GM19240 (cell line): Measurements from ENCODE around the gene IL1RAP.
"Not testable (repeated sequence)": the region's sequence is repeated elsewhere in the genome, so short reads cannot be mapped to it uniquely, and the experiment has no call there.

Source experiments
- DNase-seq: peaks from one replicate; pipeline ENCODE4 v3.0.0; 2011; ENCODE audit warnings: low spot score; ENCODE audit not compliant: insufficient read length

Gene IL1RAP

DNA sequence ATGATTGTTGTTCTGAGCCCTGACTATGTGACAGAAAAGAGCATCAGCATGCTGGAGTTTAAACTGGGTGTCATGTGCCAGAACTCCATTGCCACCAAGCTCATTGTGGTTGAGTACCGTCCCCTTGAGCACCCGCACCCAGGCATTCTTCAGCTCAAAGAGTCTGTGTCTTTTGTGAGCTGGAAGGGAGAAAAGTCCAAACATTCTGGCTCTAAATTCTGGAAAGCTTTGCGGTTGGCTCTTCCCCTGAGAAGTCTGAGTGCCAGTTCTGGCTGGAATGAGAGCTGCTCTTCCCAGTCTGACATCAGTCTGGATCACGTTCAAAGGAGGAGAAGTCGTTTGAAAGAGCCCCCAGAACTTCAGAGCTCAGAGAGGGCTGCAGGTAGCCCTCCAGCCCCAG, 142.0 kb downstream of the IL1RAP start:
- DNase-seq, result no peak

DNA sequence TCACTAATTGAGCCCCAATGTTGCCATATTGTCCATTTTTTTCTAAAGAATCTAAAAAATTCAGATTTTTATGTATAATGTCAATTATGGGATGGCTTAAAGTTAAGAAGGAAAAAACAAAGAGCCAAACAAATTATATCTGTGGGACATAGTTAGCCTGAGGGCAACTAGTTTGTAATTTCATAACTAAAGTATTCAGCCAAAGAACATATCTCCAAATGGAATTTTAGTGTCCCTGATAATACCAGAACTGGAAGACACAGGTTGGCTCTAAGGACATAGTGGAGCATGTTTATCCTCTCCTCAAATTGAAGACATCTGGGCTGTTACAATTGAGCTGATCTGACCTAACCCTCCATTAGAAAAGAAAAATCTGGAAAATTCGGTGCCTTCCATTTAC, 144.2 kb downstream of the IL1RAP start:
- DNase-seq, result no peak

GRCh38 chr3:190666821-190667220, 152.9 kb downstream of the IL1RAP start:
- DNase-seq, result no peak

DNA sequence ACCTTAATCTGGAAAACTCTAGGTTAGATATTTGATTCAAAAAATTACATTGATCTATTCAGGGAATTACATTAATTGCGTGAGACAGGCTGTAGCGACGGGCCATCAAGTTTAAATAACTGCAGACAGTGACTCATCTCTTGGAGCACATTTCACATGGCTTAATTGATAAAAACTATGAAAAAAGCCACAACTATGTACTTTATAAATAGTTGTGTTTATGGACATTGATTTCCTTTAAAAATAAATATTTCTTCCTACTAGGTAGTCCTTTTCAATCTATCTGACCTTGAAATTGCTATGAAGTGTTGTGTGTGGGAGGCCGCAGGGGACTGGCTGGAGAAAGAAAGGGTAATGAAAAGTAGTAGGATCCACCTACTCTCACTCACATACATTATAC, 157.8 kb downstream of the IL1RAP start:
- DNase-seq, result no peak

- DNase-seq, result no peak
These were observed 159.3 kb downstream of the IL1RAP start for GRCh38 chr3:190673148-190673547.

DNA sequence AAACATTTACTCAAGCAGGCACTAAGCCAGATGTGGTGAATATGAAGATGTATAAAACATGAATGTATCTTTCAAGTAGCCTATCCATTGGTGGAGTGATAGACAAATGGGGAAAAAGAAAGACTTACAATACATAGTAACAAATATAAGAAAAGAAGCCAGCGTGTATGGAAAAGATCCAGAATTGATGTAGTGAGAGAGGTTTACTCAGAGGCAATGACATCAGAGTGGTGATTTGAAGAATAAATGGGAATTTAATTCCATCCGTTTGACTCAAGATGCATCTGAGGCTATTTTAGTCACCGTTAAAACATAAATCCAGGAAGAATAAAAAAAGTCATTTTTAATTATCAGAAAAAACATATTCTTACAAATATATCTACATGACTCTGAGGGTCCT, 162.6 kb downstream of the IL1RAP start:
- no peak for DNase-seq

DNA sequence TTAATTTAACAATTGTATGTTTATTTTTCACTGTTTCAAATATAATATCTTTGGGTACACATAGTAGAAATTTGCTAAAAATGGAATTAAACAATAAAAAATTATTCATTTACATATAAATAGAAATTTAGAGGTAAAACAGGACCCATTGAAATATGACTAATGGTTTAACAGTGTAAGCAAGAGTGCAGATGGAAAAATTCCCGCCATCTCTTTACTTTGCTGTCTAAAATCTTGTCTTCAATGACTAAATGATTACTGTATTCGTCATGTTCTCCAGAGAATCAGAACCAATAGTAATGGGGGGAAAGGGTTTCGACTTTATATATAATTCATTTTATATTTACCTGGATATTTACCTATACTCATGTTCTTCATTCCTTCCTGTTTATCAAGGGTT, 163.1 kb downstream of the IL1RAP start:
- DNase-seq, result no peak

GRCh38 chr3:190677868-190678267, 164.0 kb downstream of the IL1RAP start:
- DNase-seq, result not testable (repeated sequence)

GRCh38 chr3:190680691-190681090, 166.8 kb downstream of the IL1RAP start:
- no peak for DNase-seq

GRCh38 chr3:190684776-190685175, 170.9 kb downstream of the IL1RAP start:
- DNase-seq, result no peak

- no peak for DNase-seq
These were observed 172.1 kb downstream of the IL1RAP start for GRCh38 chr3:190686011-190686410.

GRCh38 chr3:190690246-190690645, 176.4 kb downstream of the IL1RAP start:
- no peak for DNase-seq

- no peak for DNase-seq
These were observed 178.4 kb downstream of the IL1RAP start for GRCh38 chr3:190692256-190692655.

GRCh38 chr3:190694335-190695001, 180.6 kb downstream of the IL1RAP start:
- no peak for DNase-seq

DNA sequence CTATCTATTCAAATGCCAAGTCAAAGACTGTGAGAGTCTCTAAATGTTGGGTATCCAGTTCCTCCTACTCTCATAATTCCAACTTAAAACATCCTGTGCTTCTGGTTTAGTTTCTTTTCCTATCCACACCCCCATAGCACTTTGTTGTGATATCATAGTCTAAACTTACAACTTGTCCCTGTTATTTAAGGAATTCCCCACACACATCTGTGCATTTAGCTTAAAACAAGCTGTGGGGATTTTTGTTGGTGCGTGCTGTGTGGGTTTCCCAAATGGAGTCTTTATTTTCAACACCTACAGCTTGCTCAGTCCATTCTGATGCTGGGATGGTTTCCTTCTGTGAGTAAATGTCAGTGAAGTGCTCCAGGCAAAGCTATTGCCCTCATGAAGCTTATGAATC, 181.3 kb downstream of the IL1RAP start:
- DNase-seq, result no peak

GRCh38 chr3:190695994-190696393, 182.1 kb downstream of the IL1RAP start:
- no peak for DNase-seq

DNA sequence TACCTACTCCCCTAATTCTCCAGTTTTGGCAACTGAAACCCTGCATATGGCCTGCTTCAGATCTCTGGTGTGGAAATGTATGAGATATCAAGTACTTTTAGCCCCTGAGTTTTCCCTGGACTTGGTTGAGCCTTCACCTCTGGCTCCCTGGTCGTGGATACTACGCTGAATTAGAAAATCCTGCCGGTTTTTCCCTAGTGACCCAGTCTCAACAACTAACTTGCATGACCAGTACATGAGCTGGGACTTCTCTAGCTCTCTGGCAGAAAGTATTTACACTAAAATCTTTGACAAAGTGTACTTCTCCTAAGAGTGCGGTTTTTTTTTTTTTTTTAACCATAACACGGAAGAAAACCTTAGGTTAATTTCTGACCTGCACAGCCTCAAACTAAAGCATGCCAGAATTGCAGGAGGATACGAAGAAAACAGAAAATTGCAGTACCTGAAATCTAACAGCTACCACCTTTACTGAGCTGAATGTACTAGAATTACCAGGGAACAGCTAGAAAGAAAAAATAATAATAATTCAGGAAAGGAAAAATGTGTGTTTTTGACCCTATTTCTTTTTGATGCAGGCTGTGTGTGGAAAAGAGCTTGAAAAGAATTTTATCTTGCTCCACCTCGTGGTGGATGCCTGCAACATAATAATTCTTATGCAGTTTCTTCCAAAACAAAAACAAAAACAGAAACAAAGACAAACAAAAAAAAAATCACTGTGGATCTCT, 183.1 kb downstream of the IL1RAP start:
- no peak for DNase-seq

DNA sequence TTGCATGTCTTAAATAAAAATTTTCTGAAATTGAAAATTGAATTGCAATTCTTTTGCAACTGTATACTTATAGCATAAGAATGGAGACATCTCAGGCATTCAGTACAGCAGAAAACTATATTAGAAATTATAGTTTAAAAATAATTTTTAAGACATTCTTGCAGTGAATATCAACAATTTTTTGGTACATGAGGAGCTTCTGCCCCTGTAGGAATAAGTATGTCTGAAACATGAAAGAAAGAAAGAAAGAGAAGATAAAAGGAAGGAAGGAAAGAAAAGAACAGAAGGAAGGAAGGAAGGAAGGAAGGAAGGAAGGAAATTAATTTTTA, 183.6 kb downstream of the IL1RAP start:
- DNase-seq, result no peak

DNA sequence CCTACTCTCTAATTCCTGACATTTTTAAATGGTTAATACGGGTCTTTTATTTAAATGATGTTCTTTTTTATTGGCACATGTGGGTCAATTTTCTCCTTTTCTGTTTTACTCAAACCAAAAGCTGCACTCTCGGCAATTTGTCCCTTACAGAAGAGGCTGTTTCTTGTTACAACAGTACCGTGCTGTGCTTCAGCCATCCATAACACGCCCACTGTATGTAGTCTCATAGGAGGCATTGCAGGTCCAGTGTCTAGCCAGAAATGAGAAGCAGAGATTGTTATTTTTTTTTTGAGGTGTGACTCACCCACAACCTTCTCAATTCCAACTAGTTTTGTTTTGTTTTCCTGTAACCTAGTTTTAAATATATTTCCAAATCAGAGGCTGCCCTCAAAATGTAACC, 184.0 kb downstream of the IL1RAP start:
- no peak for DNase-seq

- DNase-seq, result no peak
These were observed 185.9 kb downstream of the IL1RAP start for GRCh38 chr3:190699776-190700175.

DNA sequence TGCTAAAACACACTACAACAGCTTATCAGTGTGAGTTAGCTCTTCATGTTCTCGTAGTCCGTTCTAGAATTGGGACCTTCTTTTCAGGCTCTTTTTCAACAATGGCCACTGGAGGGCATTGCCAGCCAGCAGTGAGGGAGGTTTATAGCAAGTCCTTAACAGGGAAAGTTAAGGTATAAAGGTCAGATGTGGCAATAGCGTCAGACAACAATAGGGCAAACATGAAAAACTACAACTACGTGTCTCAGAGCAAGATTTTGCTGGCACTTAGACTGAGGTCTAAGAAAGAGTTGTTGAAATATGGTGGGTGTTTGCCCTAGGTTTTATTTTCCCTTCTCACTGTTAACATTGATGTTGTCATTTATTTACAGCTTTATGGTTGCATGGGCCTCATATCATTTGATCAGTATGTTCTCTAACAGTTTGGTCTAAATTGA, 187.2 kb downstream of the IL1RAP start:
- no peak for DNase-seq

DNA sequence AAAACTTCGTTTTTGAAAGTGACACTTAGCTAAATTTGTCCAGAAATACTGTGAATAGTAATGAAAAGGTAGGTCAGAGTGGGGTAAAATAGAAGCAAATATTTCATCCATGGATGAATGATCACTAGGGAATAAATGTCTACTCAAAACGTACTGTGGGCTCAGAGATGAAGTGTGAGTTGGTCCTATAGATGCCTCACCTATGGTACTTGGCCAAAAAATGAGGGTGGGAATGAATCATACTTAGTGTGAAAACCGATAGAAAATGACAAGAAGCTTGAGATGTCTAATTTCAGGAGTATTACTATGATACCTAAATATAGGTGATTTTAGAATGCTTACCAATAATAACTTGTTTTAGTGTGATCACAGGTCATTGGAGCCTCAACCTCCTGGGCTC, 192.7 kb downstream of the IL1RAP start:
- no peak for DNase-seq
